Peyer's patch (tissue), 4 donors: ENCODE results near the gene IFNG. TPM values are rescaled to one million over a fixed set of nuclear protein-coding genes. Genes with fewer than 3 reads are reported as not detected.

Source experiments
- DNase-seq, 3 donors: peaks; one replicate each; pipeline ENCODE4 v3.0.0-alpha.2; 2017 to 2019
- H3K27ac ChIP-seq, 4 donors: fragments of 200-600 bp; sonication (generic); one replicate each; pipeline ENCODE4 v1.5.1; 2016 to 2019
- H3K27me3 ChIP-seq, 2 donors: fragments of 200-600 bp; sonication (generic); one replicate each; pipeline ENCODE4 v1.5.1; 2019
- H3K36me3 ChIP-seq, 3 donors: fragments of 200-600 bp; sonication (generic); one replicate each; pipeline ENCODE4 v1.5.1; 2016 to 2019
- H3K4me1 ChIP-seq, 4 donors: fragments of 200-600 bp; sonication (generic); one replicate each; pipeline ENCODE4 v1.5.1; 2016 to 2019
- H3K4me3 ChIP-seq, 4 donors: fragments of 200-600 bp; sonication (generic); 1 replicate in 3 of 4; 2 replicates in 1 of 4; pipeline ENCODE4 v1.5.1; 2016 to 2019; ENCODE audit warnings: mild to moderate bottlenecking in 1 of 4
- H3K9me3 ChIP-seq, 4 donors: fragments of 200-600 bp; sonication (generic); one replicate each; pipeline ENCODE4 v1.5.1; 2016 to 2019; ENCODE audit warnings: mild to moderate bottlenecking in 1 of 4
- CTCF ChIP-seq, 6 experiments: fragments of 450-650 bp in 4 of 6; fragments of 200-600 bp in 2 of 6; sonication (generic) in 1 of 6; IDR thresholded peaks; one replicate each; pipeline ENCODE4 v1.5.1; 2017 to 2019; ENCODE audit warnings: antibody characterized with exemption in 6 of 6, mild to moderate bottlenecking in 3 of 6, moderate library complexity in 1 of 6
- POLR2A ChIP-seq, 2 donors: fragments of 450-650 bp; IDR thresholded peaks; one replicate each; pipeline ENCODE4 v1.5.1; 2017; ENCODE audit warnings: antibody characterized with exemption in 2 of 2, mild to moderate bottlenecking in 2 of 2, moderate library complexity in 2 of 2
- total RNA-seq, 4 donors: library from RNA; depleted of rRNA; stranded (reverse); fragments of >200 nt; gene quantifications; one replicate each; pipeline ENCODE4 v1.1.0, GENCODE V29; 2016

IFNG gene
- total RNA-seq, 4 donors from 2014 or later = not detected

DNA sequence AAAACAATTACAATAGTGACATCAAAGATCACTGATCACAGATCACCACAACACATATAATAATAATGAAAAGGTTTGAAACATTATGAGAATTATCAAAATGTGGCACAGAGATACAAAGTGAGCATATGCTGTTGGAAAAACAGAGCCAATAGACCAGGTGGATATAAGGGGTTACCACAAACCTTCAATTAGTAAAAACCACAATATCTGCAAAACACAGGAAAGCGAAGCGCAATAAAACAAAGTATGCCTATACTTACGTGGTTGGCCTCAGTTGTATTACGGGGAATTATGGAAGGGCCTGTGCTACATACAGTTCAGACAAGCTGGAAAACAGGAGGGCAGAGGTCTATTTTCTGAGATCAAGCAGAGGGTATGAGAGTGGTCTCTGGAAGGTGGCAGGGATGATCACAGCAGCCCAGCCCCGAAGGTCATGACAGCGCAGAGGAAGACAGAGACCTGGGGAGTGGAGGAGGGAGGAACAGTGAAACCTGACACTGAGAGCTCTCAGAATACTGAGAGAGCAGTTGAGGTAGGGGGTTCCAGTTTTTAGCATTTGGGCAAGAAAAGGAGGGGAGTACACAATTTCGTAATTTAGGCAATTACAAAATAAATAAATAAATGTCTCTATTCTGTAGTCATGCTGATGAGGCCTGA, 41.3 kb downstream of the IFNG start:
- no peak for DNase-seq
- TF ChIP-seq POLR2A (IDR thresholded peaks at IDR 0.05) (no peak), CTCF (IDR thresholded peaks at IDR 0.05) (no peak)
- H3K27me3 ChIP-seq = no peaks in the 10 kb centered on the region
- no peaks in the 10 kb centered on the region for H3K9me3 ChIP-seq
- H3K27ac ChIP-seq = no peak overlapping the region
- H3K4me3 ChIP-seq = no peak overlapping the region
- H3K36me3 ChIP-seq = no peaks in the 10 kb centered on the region
- H3K4me1 ChIP-seq = no peaks in the 10 kb centered on the region

DNA sequence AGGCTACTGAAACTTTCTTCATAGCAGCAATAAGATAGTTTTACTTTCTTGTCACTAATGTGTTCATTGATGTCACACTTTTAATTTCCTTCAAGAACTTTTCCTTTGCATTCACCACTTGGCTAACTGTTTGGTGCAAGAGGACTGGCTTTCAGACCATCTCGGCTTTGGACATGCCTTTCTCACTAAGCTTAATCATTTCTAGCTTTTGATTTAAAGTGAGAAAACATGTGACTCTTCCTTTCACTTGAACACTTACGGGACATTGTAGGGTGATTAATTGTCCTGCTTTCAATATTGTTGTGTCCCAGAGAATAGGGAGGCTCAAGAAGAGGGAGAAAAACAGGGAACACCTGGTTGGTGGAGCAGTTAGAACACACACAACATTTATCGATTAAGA, 41.9 kb downstream of the IFNG start:
- TF ChIP-seq CTCF (IDR thresholded peaks at IDR 0.05) (no peak), POLR2A (IDR thresholded peaks at IDR 0.05) (no peak)
- DNase-seq = no peak
- no peaks in the 10 kb centered on the region for H3K9me3 ChIP-seq
- no peak overlapping the region for H3K4me3 ChIP-seq
- no peaks in the 10 kb centered on the region for H3K27me3 ChIP-seq
- H3K4me1 ChIP-seq = no peaks in the 10 kb centered on the region
- H3K27ac ChIP-seq = no peak overlapping the region
- no peaks in the 10 kb centered on the region for H3K36me3 ChIP-seq

GRCh38 chr12:68115281-68115680, 44.3 kb downstream of the IFNG start:
- H3K27ac ChIP-seq = no peak overlapping the region
- no peaks in the 10 kb centered on the region for H3K4me1 ChIP-seq
- H3K36me3 ChIP-seq = no peaks in the 10 kb centered on the region
- no peak for TF ChIP-seq POLR2A (IDR thresholded peaks at IDR 0.05)
- TF ChIP-seq CTCF (IDR thresholded peaks at IDR 0.05) = no peak
- no peaks in the 10 kb centered on the region for H3K9me3 ChIP-seq
- DNase-seq = no peak
- no peaks in the 10 kb centered on the region for H3K27me3 ChIP-seq
- H3K4me3 ChIP-seq = no peak overlapping the region

GRCh38 chr12:68114606-68115005, 44.9 kb downstream of the IFNG start:
- DNase-seq = no peak
- no peaks in the 10 kb centered on the region for H3K4me1 ChIP-seq
- no peak overlapping the region for H3K4me3 ChIP-seq
- no peak for TF ChIP-seq CTCF (IDR thresholded peaks at IDR 0.05)
- no peak for TF ChIP-seq POLR2A (IDR thresholded peaks at IDR 0.05)
- no peaks in the 10 kb centered on the region for H3K27me3 ChIP-seq
- H3K9me3 ChIP-seq = no peaks in the 10 kb centered on the region
- H3K27ac ChIP-seq = no peak overlapping the region
- no peaks in the 10 kb centered on the region for H3K36me3 ChIP-seq

GRCh38 chr12:68113644-68114043, 45.9 kb downstream of the IFNG start:
- Histone ChIP-seq H3K27ac (no peak overlapping the region), H3K4me3 (no peak overlapping the region), H3K27me3 (no peaks in the 10 kb centered on the region), H3K4me1 (no peaks in the 10 kb centered on the region), H3K36me3 (no peaks in the 10 kb centered on the region), H3K9me3 (no peaks in the 10 kb centered on the region)
- peak in 1 of 3 donors; percentile 57 for DNase-seq
- TF ChIP-seq CTCF (IDR thresholded peaks at IDR 0.05) (peak in 2 of 6 experiments; percentile 18 to 26), POLR2A (IDR thresholded peaks at IDR 0.05) (no peak)

- DNase-seq = no peak
- Histone ChIP-seq H3K27ac (no peak overlapping the region), H3K27me3 (no peaks in the 10 kb centered on the region), H3K4me3 (no peak overlapping the region), H3K9me3 (no peaks in the 10 kb centered on the region), H3K4me1 (no peaks in the 10 kb centered on the region), H3K36me3 (no peaks in the 10 kb centered on the region)
- TF ChIP-seq CTCF (IDR thresholded peaks at IDR 0.05) (no peak), POLR2A (IDR thresholded peaks at IDR 0.05) (no peak)
These were observed 47.5 kb downstream of the IFNG start for GRCh38 chr12:68111995-68112394.
